Stimulated activated naive CD8-positive, alpha-beta T cell treated with anti-CD3 and anti-CD28 coated beads, Interleukin-15, Interleukin-2, amounts not matched to agents 100 U/mL and 50 U/mL, for 24 hours (primary cell): ENCODE results near the gene POFUT1.
A peak's percentile ranks its signal among the peaks of the same experiment; 100 is the strongest.
"Not testable (repeated sequence)": the region's sequence is repeated elsewhere in the genome, so short reads cannot be mapped to it uniquely, and the experiment has no call there.

ENCODE experiments used
- ATAC-seq: fragments of 150-1000 bp; cut with Tn5 transposase; one replicate; pipeline ENCODE4 v1.10.0; 2021
- DNase-seq: peaks from one replicate; pipeline ENCODE4 v3.0.0; 2021

The POFUT1 gene

DNA sequence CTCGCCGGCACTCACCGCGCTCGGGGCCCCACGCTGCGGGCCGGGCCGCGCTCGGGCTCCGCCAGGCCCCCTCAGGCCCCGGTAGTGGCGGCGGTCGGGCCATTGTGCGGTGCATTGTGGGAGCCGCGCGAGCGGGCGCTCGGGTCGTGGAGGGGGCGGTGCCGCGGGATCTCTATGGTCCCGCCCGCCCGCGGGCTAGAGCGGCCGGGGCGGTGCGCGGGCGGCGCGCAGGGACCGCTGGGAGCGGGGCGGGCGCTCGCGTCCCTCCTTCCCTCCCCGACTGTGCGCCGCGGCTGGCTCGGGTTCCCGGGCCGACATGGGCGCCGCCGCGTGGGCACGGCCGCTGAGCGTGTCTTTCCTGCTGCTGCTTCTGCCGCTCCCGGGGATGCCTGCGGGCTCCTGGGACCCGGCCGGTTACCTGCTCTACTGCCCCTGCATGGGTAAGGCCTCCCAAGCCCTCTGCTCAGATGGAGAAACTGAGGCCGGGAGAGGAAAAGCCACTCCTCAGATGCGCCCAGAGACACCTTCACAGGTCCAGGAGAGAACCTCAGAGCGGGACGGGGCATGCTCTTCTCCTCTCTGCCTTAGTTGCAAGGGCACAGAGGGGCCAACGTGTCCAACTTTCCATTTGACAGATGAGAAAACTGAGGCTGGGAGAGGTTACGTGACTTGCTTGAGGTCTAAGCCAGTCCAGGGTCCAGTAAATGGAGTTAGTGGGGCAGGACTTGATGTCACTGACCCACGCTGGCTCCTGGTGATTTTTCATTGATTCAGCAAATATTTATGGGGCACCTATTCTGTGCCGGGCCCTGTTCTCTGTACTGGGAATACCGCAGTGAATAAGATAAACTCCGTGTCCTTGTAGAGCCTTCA lies at the start of gene POFUT1, which contains the start of gene PLAGL2:
POFUT1 (plus strand) TSS at position 255 of the 873 bp plus-strand sequence; CDS start at position 317, 62 bp downstream.
PLAGL2 (minus strand) TSS at position 118 of the 873 bp plus-strand sequence. CDS start 5,565 bp downstream, outside the sequence.
- ATAC-seq (peak; percentile 83), DNase-seq (peak; percentile 94)

DNA sequence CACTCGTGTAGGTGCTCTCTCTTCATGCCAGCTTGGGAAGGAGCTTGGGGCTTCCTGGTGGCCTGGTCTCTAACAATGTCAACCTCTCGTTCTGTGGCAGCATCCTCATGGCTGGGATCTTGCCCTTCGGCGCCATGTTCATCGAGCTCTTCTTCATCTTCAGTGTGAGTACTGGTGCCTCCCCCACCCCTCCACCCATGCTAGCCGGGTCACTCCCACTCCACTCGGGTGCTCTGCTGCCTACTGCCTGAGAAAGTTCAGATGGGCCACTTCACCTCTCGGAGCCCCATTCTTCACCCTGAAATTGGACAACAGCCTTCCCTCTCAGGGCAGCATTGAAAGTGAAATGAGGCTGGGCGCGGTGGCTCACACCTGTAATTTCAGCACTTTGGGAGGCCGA lies 49.3 kb upstream of the POFUT1 start:
- ATAC-seq (no peak), DNase-seq (no peak)

DNA sequence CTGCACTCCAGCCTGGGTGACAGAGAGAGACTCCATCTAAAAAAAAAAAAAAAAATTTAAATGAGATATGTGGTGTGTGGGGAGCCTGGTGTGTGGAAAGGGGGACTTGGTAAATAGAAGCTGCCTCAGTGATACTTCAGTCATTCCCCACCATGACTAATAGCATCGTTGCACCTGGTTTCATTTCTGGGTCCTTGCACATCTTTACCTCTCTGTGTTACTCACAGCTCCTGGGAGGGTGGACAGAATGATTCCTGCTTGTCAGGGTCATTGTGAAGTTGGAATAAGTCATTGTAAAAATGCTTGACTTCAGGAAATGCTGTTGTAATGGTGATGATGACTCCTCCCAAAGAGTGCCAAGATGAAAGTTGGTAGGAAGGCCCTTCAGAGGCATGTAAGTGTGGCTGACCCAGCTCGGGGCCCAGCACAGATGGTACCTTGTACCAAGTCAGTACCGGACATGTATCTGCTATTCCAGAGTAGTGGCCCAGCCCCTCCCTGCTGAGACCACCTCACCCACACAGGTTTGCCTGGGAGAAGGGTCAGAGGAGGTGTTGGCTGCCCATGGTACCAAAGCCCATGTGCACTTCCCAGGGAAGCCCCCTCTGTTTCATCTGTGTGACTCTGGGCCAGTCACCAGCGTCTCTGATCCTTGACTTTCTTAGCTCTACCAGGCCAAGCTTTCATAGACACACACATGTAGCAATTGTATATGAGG lies 48.6 kb upstream of the POFUT1 start:
- DNase-seq (no peak), ATAC-seq (peak; percentile 48)

DNA sequence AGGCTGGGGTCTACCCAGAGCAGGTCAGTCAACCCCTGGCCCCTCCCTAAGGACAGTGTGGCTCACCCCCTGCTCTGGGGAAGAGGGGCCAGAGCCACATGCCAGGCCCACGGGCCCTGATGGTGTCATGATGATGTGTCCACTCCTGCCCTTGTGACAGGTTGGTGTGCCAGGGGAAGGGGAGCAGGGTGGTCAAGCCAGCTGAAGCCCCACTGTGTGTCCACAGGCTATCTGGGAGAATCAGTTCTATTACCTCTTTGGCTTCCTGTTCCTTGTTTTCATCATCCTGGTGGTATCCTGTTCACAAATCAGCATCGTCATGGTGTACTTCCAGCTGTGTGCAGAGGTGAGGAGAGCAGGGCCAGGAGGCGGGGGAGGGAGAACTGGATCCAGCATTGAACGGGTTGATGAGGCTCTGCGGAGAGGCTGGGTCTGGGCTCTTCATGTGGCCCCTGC lies 47.9 kb upstream of the POFUT1 start:
- ATAC-seq (no peak), DNase-seq (no peak)

DNA sequence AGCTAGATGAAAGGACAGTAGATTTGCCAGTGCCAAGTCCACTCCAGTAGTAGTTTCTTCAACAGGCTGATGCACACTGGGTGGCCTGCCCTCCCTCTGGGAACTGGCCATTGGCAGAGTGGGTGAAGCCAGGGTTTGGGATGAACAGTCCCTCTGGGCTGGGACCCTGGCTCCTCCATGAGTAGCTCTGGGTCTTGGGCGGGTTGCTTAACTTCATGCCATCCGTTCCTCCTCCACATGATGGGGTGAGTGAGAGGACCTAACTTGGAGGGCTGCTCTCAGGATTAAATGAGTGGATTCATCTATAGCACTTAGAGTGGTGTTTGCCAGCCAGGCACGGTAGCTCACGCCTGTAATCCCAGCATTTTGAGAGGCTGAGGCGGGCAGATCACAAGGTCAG lies 47.3 kb upstream of the POFUT1 start:
- no peak for DNase-seq
- ATAC-seq, result no peak

DNA sequence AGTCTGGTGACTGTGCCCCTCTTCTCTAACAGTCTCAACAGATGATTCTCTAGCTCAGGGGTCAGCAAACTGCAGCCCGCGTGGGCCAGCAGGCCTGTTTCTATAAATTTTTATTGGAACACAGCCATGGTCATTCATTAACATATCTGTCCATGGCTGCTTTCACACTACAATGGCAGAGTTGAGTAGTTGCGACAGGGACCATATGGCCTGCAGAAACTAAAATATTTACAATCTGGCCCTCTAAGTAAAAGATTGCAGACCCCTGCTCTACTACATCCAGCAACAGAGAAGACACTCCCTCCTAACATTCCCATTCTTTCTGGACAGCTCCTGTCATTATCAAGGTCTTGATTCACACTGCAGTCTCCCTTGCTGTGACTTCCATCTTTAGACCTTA lies 45.3 kb upstream of the POFUT1 start:
- DNase-seq (no peak), ATAC-seq (no peak)

DNA sequence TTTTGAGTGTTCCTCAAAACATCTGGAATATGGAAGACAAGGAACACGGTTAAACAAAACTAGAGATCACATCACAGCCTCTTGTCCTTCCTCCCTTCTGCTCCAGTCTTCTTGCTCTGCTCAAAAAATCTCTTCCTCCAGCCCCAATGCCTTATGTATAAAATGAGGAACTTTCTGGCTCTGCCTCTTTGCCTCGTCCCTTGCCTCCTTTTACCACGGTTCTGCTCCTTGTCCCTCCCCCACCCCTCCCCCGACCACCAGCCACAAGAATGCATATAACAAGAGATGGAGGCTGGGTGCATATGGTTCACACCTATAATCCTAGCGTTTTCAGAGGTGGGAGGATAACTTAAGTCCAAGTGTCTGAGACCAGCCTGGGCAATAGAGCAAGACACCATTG lies 43.7 kb upstream of the POFUT1 start:
- ATAC-seq (no peak), DNase-seq (no peak)

DNA sequence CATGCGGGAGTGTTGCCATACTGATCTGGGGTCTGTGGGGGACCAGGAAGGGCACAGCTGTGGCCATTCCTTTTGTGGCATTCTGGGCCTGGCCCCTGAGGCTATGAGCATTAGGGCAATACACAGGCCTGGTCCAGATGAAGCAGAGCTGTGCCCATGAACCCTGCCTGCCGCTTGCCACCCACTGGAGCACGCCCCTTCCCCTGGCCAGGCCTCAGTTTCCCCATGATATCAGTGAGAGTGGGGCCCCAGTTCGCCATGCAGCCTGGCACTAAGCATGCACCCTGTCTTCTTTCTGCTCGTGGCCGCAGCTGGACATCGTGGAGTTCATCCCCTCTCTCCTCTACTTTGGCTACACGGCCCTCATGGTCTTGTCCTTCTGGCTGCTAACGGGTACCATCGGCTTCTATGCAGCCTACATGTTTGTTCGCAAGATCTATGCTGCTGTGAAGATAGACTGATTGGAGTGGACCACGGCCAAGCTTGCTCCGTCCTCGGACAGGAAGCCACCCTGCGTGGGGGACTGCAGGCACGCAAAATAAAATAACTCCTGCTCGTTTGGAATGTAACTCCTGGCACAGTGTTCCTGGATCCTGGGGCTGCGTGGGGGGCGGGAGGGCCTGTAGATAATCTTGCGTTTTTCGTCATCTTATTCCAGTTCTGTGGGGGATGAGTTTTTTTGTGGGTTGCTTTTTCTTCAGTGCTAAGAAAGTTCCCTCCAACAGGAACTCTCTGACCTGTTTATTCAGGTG lies 42.5 kb upstream of the POFUT1 start:
- ATAC-seq (no peak), DNase-seq (no peak)

DNA sequence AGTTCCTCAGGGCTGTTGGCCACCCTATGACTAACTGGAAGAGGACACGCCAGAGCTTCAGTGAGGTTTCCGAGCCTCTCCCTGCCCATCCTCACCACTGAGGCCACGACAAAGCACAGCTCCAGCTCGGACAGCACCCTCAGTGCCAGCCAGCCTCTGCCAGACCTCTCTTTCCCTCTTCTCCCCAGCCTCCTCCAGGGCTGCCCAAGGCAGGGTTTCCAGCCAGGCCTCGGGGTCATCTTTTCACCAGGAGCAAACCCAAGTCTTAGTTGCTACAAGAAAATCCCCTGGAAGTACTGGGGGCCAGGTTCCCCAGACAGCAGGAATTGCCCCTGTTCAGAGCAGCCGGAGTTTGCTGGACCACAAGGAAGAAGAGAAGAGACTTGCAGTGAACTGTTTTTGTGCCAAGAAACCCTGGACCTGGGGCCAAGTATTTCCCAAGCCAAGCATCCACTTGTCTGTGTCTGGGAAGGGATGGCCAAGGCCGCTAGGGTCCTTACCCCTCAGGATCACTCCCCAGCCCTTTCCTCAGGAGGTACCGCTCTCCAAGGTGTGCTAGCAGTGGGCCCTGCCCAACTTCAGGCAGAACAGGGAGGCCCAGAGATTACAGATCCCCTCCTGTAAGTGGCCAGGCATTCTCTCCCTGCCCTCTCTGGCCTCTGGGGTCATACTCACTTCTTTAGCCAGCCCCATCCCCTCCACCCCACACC lies 41.7 kb upstream of the POFUT1 start:
- DNase-seq (no peak), ATAC-seq (no peak)

DNA sequence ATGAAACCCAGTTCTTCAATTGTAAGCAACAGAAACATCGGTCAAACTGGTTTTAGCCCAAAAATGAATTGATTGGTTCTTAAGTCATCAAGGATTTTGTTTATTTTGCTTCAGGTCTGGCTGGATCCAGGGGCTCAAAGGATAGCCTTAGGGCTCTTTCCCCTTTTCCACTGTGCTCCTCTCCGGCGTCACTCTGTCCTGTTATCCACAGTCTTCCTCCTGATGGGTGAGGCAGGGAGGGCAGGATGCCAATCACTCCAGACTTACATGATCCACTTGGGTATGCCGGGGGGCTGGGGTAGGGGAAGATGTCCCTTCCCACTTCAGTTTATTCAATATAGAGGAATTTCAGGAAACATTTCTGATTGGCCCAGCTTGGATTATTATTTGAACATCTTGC lies 40.1 kb upstream of the POFUT1 start:
- ATAC-seq, result no peak
- no peak for DNase-seq

DNA sequence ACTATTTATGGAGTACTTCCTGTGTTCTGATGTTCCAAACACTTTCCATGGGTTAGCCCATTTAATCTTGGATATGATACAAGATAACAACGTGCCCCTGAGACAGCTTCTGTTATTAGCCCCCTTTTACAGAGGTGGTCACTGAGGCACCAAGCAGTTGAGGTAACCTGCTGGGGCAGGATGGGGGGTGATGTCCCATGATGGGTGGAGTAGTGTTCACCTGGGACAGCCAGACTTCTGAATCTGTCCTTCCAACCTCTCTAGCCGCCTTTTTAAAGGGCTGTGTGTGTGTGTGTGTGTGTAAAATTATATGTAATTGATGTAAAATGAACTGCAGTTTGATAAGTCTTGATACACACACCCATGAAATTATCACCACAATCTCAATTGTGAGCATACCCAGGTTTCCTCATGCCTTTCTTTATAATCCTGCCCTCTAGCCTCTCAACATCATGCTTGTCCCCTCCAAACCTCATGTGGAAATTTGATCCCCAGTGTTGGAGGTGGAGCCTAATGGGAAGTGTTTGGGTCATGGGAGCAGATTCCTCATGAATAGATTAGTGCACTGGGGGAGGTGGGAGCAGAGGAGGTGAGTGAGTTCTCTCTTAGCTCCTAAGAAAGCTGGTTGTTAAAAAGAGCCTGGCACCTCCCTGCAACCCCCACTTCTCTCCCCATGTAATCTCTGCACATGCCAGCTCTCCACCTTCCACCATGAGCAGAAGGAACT lies 39.3 kb upstream of the POFUT1 start:
- DNase-seq (no peak), ATAC-seq (no peak)

DNA sequence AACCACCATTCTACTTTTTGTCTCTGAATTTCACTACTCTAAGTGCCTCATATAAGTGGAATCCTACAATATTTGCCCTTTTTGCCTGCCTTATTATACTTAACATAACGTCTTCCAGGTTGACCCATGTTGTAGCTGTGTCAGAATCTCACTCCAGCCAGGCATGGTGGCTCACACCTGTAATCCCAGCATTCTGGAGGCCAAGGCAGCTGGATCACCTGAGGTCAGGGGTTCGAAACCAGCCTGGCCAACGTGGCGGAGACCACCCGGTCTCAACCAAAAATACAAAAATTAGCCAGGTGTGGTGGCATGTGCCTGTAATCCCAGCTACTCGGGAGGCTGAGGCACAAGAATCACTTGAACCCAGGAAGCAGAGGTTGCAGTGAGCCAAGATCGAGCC lies 30.0 kb upstream of the POFUT1 start:
- not testable (repeated sequence) for DNase-seq, ATAC-seq

DNA sequence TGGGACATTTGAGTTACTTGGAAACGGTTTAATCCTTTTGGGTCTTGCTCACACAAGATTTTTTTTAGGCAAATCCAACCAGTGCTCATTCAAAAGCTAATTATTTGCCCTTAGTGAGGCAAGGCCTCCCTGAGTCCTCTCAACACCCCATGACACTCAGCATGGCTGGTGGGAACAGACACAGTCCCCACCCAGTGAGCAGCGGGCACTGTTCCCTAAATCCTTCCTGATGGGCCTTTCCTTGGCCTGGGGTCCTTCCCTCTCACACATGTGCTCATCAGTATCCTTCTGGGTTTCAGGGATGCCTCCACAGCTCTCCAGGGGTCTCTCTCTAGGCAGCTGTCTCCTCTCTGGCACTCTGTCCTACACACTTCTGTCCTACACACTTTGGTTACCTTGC lies 28.2 kb upstream of the POFUT1 start:
- DNase-seq, result no peak
- ATAC-seq, result no peak

DNA sequence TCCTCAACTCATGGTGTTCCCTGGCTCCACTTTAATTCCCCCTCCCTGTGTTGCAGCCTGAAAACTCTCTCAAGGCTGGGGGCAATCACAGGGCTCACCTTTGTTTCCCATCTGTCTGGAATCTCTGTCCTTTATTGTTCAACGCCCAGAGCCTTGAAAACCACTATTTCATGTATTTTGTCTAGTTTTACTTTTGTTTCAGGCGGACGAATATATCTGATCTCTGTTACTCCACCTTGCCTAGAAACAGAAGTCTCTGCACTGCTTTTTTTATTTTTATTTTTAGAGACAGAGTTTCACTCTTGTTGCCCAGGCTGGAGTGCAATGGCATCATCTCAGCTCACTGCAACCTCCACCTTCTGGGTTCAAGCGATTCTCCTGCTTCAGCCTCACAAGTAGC lies 27.7 kb upstream of the POFUT1 start:
- DNase-seq (no peak), ATAC-seq (no peak)

DNA sequence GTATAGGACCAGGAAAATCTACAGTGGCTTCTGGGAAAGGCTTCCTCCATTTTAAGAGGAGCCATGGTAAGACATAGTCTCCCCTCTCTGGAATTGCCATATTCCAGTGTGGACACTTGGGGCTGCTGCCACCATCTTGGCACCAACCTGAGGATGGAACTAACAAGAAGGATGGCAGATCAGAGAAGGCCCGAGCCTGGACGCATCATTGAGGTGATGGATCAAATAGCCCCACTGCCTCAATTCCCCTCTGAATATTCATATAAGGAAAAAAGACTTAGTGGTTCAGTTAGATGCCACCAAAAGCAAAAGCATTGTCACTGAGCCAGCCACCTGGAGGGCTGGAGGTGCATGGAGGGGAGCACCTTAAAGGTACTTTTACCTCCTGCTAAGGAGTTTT lies 26.1 kb upstream of the POFUT1 start:
- DNase-seq (no peak), ATAC-seq (no peak)

DNA sequence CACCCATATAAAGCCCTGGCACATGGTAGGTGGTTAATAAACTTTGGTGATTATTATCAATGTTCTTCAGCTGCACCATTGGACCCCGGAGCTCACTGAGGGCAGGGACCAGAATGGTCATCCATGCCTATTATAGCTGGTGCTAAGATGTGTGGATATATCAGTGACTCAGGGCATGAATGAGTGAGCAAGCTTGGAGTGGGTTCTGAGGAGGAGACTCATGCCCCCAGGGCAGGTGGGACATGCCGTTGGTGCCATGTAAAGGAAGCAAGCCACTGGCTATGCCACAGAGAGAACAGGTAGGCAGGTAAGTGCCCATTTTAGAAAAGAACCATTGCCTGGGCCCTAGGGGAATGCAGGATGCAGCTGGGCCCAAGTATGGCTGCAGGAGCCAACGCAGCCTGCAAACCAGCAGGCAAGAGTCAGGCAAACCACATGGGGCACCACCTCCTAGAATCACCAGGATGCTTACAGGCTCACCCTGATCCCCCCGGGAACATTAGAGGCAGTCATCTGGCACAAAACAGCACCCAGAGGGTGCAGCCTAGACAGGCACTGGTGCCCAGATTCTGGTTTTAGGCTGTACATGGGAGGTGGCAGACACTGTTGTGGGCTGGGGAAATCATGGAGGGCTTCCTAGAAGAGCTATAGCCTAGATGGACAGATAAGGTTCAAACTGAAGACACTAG lies 23.6 kb upstream of the POFUT1 start:
- DNase-seq (no peak), ATAC-seq (no peak)

DNA sequence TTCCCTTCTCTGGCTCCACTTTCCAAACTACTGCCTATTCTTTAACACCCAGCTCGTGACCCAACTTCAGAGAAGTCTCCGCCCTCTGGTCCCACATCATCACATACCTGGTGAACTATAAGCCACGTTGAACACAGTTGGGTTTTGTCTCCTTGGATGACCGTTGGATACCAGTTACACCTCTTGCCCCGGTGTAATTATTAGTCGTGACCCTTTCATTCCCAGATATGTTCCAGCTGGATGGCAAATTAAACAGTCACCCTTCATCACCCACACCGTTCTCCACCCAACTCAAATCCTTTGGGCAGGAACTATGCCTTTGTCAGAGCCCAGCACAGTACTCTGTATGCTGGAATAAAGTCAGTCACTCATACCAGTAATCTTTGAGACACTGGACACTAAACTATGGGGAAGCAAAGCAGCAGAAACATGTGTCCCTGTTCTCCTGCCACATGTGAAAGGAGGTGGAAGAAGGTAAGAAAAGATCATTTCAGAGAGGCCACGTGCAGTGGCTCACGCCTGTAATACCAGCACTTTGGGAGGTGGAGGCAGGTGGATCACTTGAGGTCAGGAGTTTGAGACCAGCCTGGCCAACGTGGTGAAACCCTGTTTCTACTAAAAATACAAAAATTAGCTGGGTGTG lies 22.6 kb upstream of the POFUT1 start:
- DNase-seq (no peak), ATAC-seq (no peak)

DNA sequence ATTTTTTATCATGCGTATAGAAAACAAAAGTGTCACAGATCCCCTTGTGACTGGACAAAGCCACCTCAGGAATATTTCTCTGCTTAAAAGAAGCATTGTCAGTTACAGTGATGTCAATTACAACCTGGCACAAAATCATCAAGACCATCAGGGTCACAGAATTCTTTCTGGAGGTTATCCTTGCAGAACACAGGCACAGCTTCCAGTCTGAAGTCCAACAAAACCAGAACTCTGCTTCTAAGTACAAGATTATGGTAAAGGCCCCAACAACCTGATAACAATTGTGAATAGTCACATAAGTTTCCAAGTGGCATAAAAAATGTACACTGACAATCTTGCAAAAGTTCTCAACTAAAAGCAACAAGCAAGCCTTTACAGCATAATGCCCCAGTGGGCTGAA lies 21.2 kb upstream of the POFUT1 start:
- DNase-seq (no peak), ATAC-seq (no peak)

DNA sequence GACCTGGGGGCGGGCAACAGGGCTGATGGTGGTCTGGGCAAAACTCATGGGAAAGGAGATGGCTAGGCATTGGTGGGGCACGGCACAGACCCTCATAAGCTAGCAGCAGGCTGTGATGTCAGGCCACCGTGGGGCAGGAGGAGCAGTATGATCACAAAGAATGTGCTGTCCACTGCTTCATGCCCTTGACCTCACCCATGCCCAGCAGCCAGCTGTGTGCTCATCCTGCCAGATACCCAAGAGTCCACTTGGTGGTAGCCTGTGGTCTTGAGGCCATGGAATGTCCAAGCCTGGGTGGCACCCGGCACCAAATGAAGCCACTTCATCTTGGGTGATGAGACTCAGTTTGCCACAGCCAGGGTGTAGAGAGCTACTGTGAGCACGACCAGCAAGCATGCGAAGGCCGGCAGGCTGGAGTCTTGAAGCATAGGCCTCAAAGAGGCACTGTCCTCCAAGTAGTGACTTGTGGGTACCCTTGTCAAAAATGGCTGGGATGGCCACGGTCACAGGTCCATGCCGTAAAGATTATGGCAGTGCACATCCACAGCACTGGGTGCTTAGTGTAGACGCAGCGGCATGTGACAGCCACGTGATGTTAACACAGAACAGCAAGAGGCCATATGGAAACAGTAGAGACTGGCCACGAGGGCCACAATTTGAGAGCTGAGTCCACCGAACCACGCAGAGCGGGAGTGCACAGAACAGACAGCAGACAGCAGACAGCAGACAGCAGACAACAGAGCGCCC lies 19.1 kb upstream of the POFUT1 start:
- DNase-seq, result no peak
- no peak for ATAC-seq

DNA sequence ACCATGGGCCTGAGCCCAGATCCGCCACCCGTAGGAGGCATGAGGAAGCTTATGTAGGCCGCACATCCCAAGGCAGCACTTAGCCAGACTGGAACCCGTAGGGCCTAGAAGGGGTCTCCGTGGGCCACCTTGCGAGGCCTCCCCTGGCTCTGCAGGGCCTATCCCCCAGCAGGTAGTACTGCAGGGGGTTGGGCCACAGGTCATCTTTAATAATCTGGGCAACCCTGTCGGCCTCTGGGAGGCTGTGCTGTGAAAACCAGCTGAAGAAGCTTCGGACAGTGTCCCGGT lies 18.6 kb upstream of the POFUT1 start:
- DNase-seq, result no peak
- no peak for ATAC-seq
